ENCODE results near the gene CNTNAP2. TPM values are rescaled to one million over a fixed set of nuclear protein-coding genes. Genes with fewer than 3 reads are reported as not detected.

The CNTNAP2 gene
- total RNA-seq, 6 experiments from 2014 or later, result 0.07 to 0.13 (median 0.12) TPM; not detected in 3

GRCh38 chr7:148118371-148118770 is 2001.8 kb downstream of the CNTNAP2 start:
- Mint-ChIP-seq H3K27me3 (ENCODE audit: insufficient read depth) (peaks cover 2% of the 10 kb centered on the region), H3K4me3 (no peak overlapping the region), H3K4me1 (ENCODE audit: low read depth) (no peaks in the 10 kb centered on the region), H3K27ac (no peak overlapping the region), H3K9me3 (peaks cover 40% of the 10 kb centered on the region), H3K36me3 (ENCODE audit: low read depth) (peaks cover 5% of the 10 kb centered on the region; the same call in 1 of the 2 replicates)
- TF ChIP-seq CTCF (IDR thresholded peaks at IDR 0.05), result no peak
- DNase-seq, result no peak

- no peak overlapping the region for H3K4me3 Mint-ChIP-seq
- no peaks in the 10 kb centered on the region for H3K4me1 Mint-ChIP-seq (ENCODE audit: low read depth)
- peaks cover 2% of the 10 kb centered on the region for H3K27me3 Mint-ChIP-seq (ENCODE audit: insufficient read depth)
- peaks cover 55% of the 10 kb centered on the region for H3K9me3 Mint-ChIP-seq
- peaks cover 5% of the 10 kb centered on the region; the same call in 1 of the 2 replicates for H3K36me3 Mint-ChIP-seq (ENCODE audit: low read depth)
- no peak for TF ChIP-seq CTCF (IDR thresholded peaks at IDR 0.05)
- no peak overlapping the region for H3K27ac Mint-ChIP-seq
- DNase-seq, result no peak
Observed at GRCh38 chr7:148121401-148121800, 2004.8 kb downstream of the CNTNAP2 start.

GRCh38 chr7:148121847-148122246 is 2005.2 kb downstream of the CNTNAP2 start:
- peaks cover 2% of the 10 kb centered on the region for H3K27me3 Mint-ChIP-seq (ENCODE audit: insufficient read depth)
- no peak for TF ChIP-seq CTCF (IDR thresholded peaks at IDR 0.05)
- no peak overlapping the region for H3K4me3 Mint-ChIP-seq
- no peaks in the 10 kb centered on the region for H3K4me1 Mint-ChIP-seq (ENCODE audit: low read depth)
- no peak overlapping the region for H3K27ac Mint-ChIP-seq
- peaks cover 5% of the 10 kb centered on the region; the same call in 1 of the 2 replicates for H3K36me3 Mint-ChIP-seq (ENCODE audit: low read depth)
- peaks cover 58% of the 10 kb centered on the region for H3K9me3 Mint-ChIP-seq
- DNase-seq, result no peak

- Mint-ChIP-seq H3K27ac (no peak overlapping the region), H3K4me3 (no peak overlapping the region), H3K36me3 (ENCODE audit: low read depth) (peaks cover 5% of the 10 kb centered on the region; the same call in 1 of the 2 replicates), H3K4me1 (ENCODE audit: low read depth) (no peaks in the 10 kb centered on the region), H3K27me3 (ENCODE audit: insufficient read depth) (peaks cover 2% of the 10 kb centered on the region; the same call in 1 of the 2 replicates), H3K9me3 (peaks cover 50% of the 10 kb centered on the region)
- TF ChIP-seq CTCF (IDR thresholded peaks at IDR 0.05), result no peak
- no peak for DNase-seq
Observed at GRCh38 chr7:148124477-148124876, 2007.9 kb downstream of the CNTNAP2 start.

GRCh38 chr7:148127374-148127773 is 2010.8 kb downstream of the CNTNAP2 start:
- peaks cover 47% of the 10 kb centered on the region for H3K9me3 Mint-ChIP-seq
- no peaks in the 10 kb centered on the region for H3K4me1 Mint-ChIP-seq (ENCODE audit: low read depth)
- no peak overlapping the region for H3K4me3 Mint-ChIP-seq
- TF ChIP-seq CTCF (IDR thresholded peaks at IDR 0.05), result no peak
- no peaks in the 10 kb centered on the region for H3K36me3 Mint-ChIP-seq (ENCODE audit: low read depth)
- no peak overlapping the region for H3K27ac Mint-ChIP-seq
- no peaks in the 10 kb centered on the region for H3K27me3 Mint-ChIP-seq (ENCODE audit: insufficient read depth)
- DNase-seq, result no peak

GRCh38 chr7:148129023-148129422 is 2012.4 kb downstream of the CNTNAP2 start:
- no peak overlapping the region for H3K4me3 Mint-ChIP-seq
- DNase-seq, result no peak
- no peak for TF ChIP-seq CTCF (IDR thresholded peaks at IDR 0.05)
- peaks cover 38% of the 10 kb centered on the region for H3K9me3 Mint-ChIP-seq
- H3K27me3 Mint-ChIP-seq (ENCODE audit: insufficient read depth), result no peaks in the 10 kb centered on the region
- no peaks in the 10 kb centered on the region for H3K4me1 Mint-ChIP-seq (ENCODE audit: low read depth)
- H3K36me3 Mint-ChIP-seq (ENCODE audit: low read depth), result no peaks in the 10 kb centered on the region
- H3K27ac Mint-ChIP-seq, result no peak overlapping the region

Data from HFFc6 (cell line).